ENCODE data around the gene CHD3.

The CHD3 gene

DNA sequence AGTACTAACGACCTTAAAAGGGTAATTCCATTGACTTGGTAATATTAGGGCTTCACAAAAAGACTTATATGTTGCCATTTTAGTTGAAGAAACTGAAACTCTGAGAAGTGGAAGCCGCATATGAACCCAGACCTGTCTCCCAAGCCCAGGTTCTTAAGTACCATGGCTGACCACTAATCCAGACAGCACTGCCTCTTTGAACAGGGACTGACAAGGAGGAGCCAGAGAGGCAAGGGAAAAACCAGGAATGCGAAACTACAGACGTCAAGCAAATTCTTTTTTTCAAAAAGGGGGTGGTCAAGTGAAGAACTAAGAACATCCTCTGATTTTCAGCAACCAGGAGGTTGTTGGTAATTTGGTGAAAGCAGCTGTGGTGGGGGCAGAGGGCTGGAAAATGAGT lies 15.5 kb upstream of the CHD3 start (continued):
- no peak for TF ChIP-seq ZNF214 (tag by site-specific recombination; IDR thresholded peaks at IDR 0.05; ENCODE audit: borderline replicate concordance)
- TF ChIP-seq, protein P1, sequence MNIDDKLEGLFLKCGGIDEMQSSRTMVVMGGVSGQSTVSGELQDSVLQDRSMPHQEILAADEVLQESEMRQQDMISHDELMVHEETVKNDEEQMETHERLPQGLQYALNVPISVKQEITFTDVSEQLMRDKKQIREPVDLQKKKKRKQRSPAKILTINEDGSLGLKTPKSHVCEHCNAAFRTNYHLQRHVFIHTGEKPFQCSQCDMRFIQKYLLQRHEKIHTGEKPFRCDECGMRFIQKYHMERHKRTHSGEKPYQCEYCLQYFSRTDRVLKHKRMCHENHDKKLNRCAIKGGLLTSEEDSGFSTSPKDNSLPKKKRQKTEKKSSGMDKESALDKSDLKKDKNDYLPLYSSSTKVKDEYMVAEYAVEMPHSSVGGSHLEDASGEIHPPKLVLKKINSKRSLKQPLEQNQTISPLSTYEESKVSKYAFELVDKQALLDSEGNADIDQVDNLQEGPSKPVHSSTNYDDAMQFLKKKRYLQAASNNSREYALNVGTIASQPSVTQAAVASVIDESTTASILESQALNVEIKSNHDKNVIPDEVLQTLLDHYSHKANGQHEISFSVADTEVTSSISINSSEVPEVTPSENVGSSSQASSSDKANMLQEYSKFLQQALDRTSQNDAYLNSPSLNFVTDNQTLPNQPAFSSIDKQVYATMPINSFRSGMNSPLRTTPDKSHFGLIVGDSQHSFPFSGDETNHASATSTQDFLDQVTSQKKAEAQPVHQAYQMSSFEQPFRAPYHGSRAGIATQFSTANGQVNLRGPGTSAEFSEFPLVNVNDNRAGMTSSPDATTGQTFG (tag by site-specific recombination; IDR thresholded peaks at IDR 0.05; ENCODE audit: borderline replicate concordance) = no peak
- TF ChIP-seq ZNF701 (tag by site-specific recombination; IDR thresholded peaks at IDR 0.05) = no peak
- no peak for TF ChIP-seq ZNF48 (tag by site-specific recombination; IDR thresholded peaks at IDR 0.05)
- no peak for TF ChIP-seq ZNF768 (tag by site-specific recombination; IDR thresholded peaks at IDR 0.05)
- no peak for TF ChIP-seq ZFP3 (tag by site-specific recombination; IDR thresholded peaks at IDR 0.05; ENCODE audit: low read depth)
- no peak for TF ChIP-seq ZNF16 (tag by site-specific recombination; IDR thresholded peaks at IDR 0.05; ENCODE audit: low read depth)

DNA sequence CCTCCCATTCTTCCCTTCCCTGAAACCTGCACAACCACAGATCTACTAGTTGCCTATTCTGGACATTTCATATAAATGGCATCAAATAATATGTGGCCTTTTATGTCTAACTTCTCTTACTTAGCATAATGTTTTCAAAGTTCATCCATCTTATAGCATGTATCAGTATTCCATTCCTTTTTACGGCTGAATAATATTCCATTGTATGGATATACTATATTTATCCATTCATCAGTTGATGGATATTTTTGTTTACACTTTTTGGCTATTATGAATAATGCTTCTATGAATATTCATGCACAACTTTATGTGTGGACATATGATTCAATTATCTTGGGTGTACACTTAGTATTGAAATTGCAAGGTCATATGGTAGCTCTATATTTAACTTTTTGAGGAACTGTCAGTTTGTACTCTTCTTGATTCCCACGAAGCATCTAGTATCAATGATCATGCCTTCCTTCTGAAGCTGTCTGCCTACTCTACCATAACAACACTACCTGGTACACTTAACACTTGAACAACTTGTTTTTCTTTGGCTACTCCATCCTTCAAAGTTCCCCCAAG lies 12.7 kb upstream of the CHD3 start:
- Histone ChIP-seq H3K4me3 (ENCODE audit: low read depth, low read length) (no peak overlapping the region), H3K9me3 (ENCODE audit: control insufficient read depth, insufficient read depth, low read depth, low read length) (no peaks in the 10 kb centered on the region), H3K4me1 (ENCODE audit: control insufficient read depth, insufficient read depth, low read length) (no peaks in the 10 kb centered on the region), H3K27ac (ENCODE audit: extremely low read depth, low read depth, low read length) (no peak overlapping the region), H3K36me3 (ENCODE audit: control insufficient read depth in 2 of 2, insufficient read depth in 1 of 2, low read length in 2 of 2) (peaks cover 56 to 75% of the 10 kb centered on the region in 2 experiments)
- ChIA-PET POLR2A (no interaction called here), CTCF (interaction anchor here (0.6 to 2.7 kb wide), 4 partner anchors 22 to 133 kb away, joined by 3 to 9 read pairs (median 4); no protein-coding TSS in a partner anchor)
- TF ChIP-seq ZBTB20 (tag by site-specific recombination; IDR thresholded peaks at IDR 0.05) = no peak
- no peak for TF ChIP-seq ZNF747 (tag by site-specific recombination; IDR thresholded peaks at IDR 0.05)
- TF ChIP-seq ZNF558 (tag by site-specific recombination; IDR thresholded peaks at IDR 0.05) = no peak
- TF ChIP-seq ZNF274 (IDR thresholded peaks at IDR 0.05; ENCODE audit: low read length) = no peak
- TF ChIP-seq ZNF274 (tag by site-specific recombination; IDR thresholded peaks at IDR 0.05; ENCODE audit: borderline replicate concordance) = no peak
- peak; percentile 84 for TF ChIP-seq ZNF10 (tag by site-specific recombination; IDR thresholded peaks at IDR 0.05)
- TF ChIP-seq, protein P2, sequence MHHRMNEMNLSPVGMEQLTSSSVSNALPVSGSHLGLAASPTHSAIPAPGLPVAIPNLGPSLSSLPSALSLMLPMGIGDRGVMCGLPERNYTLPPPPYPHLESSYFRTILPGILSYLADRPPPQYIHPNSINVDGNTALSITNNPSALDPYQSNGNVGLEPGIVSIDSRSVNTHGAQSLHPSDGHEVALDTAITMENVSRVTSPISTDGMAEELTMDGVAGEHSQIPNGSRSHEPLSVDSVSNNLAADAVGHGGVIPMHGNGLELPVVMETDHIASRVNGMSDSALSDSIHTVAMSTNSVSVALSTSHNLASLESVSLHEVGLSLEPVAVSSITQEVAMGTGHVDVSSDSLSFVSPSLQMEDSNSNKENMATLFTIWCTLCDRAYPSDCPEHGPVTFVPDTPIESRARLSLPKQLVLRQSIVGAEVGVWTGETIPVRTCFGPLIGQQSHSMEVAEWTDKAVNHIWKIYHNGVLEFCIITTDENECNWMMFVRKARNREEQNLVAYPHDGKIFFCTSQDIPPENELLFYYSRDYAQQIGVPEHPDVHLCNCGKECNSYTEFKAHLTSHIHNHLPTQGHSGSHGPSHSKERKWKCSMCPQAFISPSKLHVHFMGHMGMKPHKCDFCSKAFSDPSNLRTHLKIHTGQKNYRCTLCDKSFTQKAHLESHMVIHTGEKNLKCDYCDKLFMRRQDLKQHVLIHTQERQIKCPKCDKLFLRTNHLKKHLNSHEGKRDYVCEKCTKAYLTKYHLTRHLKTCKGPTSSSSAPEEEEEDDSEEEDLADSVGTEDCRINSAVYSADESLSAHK (tag by site-specific recombination; IDR thresholded peaks at IDR 0.05) = no peak
- TF ChIP-seq WT1 (tag by site-specific recombination; IDR thresholded peaks at IDR 0.05) = no peak
- TF ChIP-seq ZNF146 (tag by site-specific recombination; IDR thresholded peaks at IDR 0.05) = peak; percentile 95
- no peak for TF ChIP-seq ZNF169 (tag by site-specific recombination; IDR thresholded peaks at IDR 0.05)
- no peak for TF ChIP-seq ZNF768 (tag by site-specific recombination; IDR thresholded peaks at IDR 0.05)

DNA sequence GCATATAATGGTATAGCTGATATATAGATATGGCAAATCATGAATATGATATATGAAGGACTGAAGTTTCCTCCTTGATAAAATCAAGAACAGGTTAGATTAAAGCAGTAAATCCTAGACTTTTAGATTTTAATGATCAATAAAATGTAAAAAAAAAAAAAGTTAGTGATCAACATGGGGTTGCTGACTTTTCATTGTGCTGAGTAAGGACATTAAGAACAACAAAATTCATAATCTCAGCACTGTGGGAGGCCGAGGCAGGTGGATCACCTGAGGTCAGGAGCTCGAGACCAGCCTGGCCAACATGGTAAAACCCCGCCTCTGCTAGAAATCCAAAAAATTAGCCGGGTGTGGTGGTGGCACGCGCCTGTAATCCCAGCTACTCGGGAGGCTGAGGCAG lies 10.4 kb upstream of the CHD3 start:
- no peaks in the 10 kb centered on the region for H3K9me3 ChIP-seq (ENCODE audit: control insufficient read depth, insufficient read depth, low read depth, low read length)
- peaks cover 55 to 80% of the 10 kb centered on the region in 2 experiments for H3K36me3 ChIP-seq (ENCODE audit: control insufficient read depth in 2 of 2, insufficient read depth in 1 of 2, low read length in 2 of 2)
- H3K27ac ChIP-seq (ENCODE audit: extremely low read depth, low read depth, low read length) = no peak overlapping the region
- ChIA-PET POLR2A (interaction anchor here (0.9 kb wide), 1 partner anchor 10 kb away, joined by 3 read pairs; no protein-coding TSS in a partner anchor), CTCF (interaction anchor here (0.7 to 0.8 kb wide), 2 partner anchors 13 to 16 kb away, joined by 4 to 5 read pairs; no protein-coding TSS in a partner anchor)
- H3K4me1 ChIP-seq (ENCODE audit: control insufficient read depth, insufficient read depth, low read length) = no peaks in the 10 kb centered on the region
- TF ChIP-seq ZBTB8A (tag by site-specific recombination; IDR thresholded peaks at IDR 0.05) (no peak), ZNF521 (tag by site-specific recombination; IDR thresholded peaks at IDR 0.05) (no peak), ZNF404 (tag by site-specific recombination; IDR thresholded peaks at IDR 0.05) (no peak), ZNF596 (tag by site-specific recombination; IDR thresholded peaks at IDR 0.05) (no peak), KLF7 (tag by site-specific recombination; IDR thresholded peaks at IDR 0.05; ENCODE audit: borderline replicate concordance) (no peak), ZNF248 (tag by site-specific recombination; IDR thresholded peaks at IDR 0.05) (no peak), ZNF654 (tag by site-specific recombination; IDR thresholded peaks at IDR 0.05; ENCODE audit: low read depth) (no peak), ZNF214 (tag by site-specific recombination; IDR thresholded peaks at IDR 0.05; ENCODE audit: borderline replicate concordance) (no peak), ZNF707 (tag by site-specific recombination; IDR thresholded peaks at IDR 0.05) (no peak), ZFP3 (tag by site-specific recombination; IDR thresholded peaks at IDR 0.05; ENCODE audit: low read depth) (no peak), ZBTB17 (tag by site-specific recombination; IDR thresholded peaks at IDR 0.05) (no peak), SALL2 (tag by site-specific recombination; IDR thresholded peaks at IDR 0.05; ENCODE audit: borderline replicate concordance) (no peak), ZBTB1 (tag by site-specific recombination; IDR thresholded peaks at IDR 0.05) (no peak), ZNF174 (tag by site-specific recombination; IDR thresholded peaks at IDR 0.05) (no peak), YY2 (tag by site-specific recombination; IDR thresholded peaks at IDR 0.05) (no peak), ZSCAN23 (tag by site-specific recombination; IDR thresholded peaks at IDR 0.05) (no peak)
- no peak overlapping the region for H3K4me3 ChIP-seq (ENCODE audit: low read depth, low read length)
